HEK293T (cell line): ENCODE data around the gene CAMKK1.

Source experiments
- CTCF ChIA-PET: fragments of 350-600 bp; formaldehyde crosslinking; extraction: SDS; loops from one replicate; lab custom pipeline; 2021; ENCODE audit warnings: antibody characterized with exemption, inconsistent platforms; lab: Yijun Ruan, JAX
- POLR2A ChIA-PET: fragments of 350-600 bp; formaldehyde crosslinking; extraction: SDS; loops from one replicate; lab custom pipeline; 2020; ENCODE audit warnings: antibody characterized with exemption, inconsistent platforms; lab: Yijun Ruan, JAX
- DNase-seq: peaks from one replicate; pipeline ENCODE4 v3.0.0; 2012; ENCODE audit warnings: mixed read lengths; ENCODE audit errors: extremely low spot score
- ARNT ChIP-seq: fragments of 450-650 bp; IDR thresholded peaks from 2 replicates; pipeline ENCODE4 v1.6.1; 2017; ENCODE audit warnings: mild to moderate bottlenecking
- BHLHE40 ChIP-seq: fragments of 450-650 bp; IDR thresholded peaks from 2 replicates; pipeline ENCODE4 v1.6.1; 2016; ENCODE audit warnings: mild to moderate bottlenecking, moderate library complexity, borderline replicate concordance
- CTBP1 ChIP-seq: fragments of 450-650 bp; IDR thresholded peaks from 2 replicates; pipeline ENCODE4 v1.6.1; 2016; ENCODE audit warnings: borderline replicate concordance
- ELF4 ChIP-seq: fragments of 450-650 bp; IDR thresholded peaks from 2 replicates; pipeline ENCODE4 v1.6.1; 2017; ENCODE audit warnings: antibody characterized with exemption
- FOXA1 ChIP-seq: fragments of 450-650 bp; IDR thresholded peaks from 2 replicates; pipeline ENCODE4 v1.6.1; 2016; ENCODE audit warnings: mild to moderate bottlenecking
- FOXK2 ChIP-seq: fragments of 450-650 bp; IDR thresholded peaks from 2 replicates; pipeline ENCODE4 v1.6.1; 2016; ENCODE audit warnings: mild to moderate bottlenecking
- FOXM1 ChIP-seq: fragments of 450-650 bp; IDR thresholded peaks from 2 replicates; pipeline ENCODE4 v1.6.1; 2017; ENCODE audit warnings: mild to moderate bottlenecking, borderline replicate concordance
- HDGF ChIP-seq: fragments of 450-650 bp; IDR thresholded peaks from 2 replicates; pipeline ENCODE4 v1.6.1; 2017; ENCODE audit warnings: antibody characterized with exemption, borderline replicate concordance
- L3MBTL2 ChIP-seq: fragments of 450-650 bp; conservative IDR thresholded peaks from 2 replicates; pipeline ENCODE4 v1.6.1; 2016; ENCODE audit warnings: mild to moderate bottlenecking
- LEF1 ChIP-seq: fragments of 450-650 bp; IDR thresholded peaks from 2 replicates; pipeline ENCODE4 v1.6.1; 2017; ENCODE audit warnings: mild to moderate bottlenecking, borderline replicate concordance
- NFRKB ChIP-seq: fragments of 450-650 bp; IDR thresholded peaks from 2 replicates; pipeline ENCODE4 v1.6.1; 2016; ENCODE audit warnings: mild to moderate bottlenecking, moderate library complexity
- SP1 ChIP-seq: fragments of 450-650 bp; IDR thresholded peaks from 2 replicates; pipeline ENCODE4 v1.6.1; 2017
- TARDBP ChIP-seq: fragments of 450-650 bp; IDR thresholded peaks from 2 replicates; pipeline ENCODE4 v1.6.1; 2016
- ZNF384 ChIP-seq: fragments of 450-650 bp; IDR thresholded peaks from 2 replicates; pipeline ENCODE4 v1.6.1; 2016
- TF ChIP-seq, protein P1 (sequence below): fragments of 450-650 bp; IDR thresholded peaks from 2 replicates; pipeline ENCODE4 v1.6.1; 2016

Gene CAMKK1

DNA sequence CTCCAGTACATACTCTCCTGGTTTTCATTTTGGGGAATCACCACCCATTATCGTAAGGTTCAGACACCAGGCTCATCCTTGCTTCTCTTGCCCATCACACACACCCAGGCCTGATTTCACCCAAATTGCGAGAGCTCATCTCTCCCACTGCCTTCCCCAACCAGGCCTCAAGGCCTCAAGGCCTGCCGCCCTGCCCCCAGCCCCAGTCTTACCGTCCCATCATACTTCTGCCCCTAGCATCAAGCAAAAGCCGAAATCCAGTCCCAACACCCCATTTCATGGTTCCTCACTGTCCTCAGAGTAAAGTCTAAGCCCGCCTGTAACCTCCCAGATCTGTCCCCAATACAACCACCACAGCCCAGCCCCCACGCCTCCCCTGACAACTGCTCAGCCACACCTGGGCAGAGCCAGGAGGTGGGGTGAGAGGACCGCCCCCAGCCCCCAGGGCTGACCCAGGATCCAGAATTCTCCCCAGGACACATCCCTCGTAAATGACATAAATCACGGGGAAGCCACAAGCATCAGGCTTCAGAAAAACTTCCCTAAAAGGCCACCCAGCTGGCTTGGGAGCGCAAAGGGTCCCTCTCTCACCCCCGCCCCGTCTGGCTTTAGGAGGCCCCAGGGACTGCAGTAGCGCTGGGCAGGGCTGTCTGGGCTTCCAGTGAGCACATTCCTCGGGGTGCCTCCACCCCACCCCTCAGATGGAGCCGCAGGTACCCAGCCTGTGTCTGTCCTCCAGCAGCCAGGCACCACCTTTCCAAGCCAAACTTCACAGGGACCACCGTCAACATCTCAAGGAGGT is 33.0 kb upstream of the CAMKK1 start:
- ChIA-PET CTCF (interaction anchor here (0.6 to 0.9 kb wide), 2 partner anchors 12 to 13 kb away, joined by 3 read pairs; no protein-coding TSS in a partner anchor), POLR2A (no interaction called here)
- TF ChIP-seq CTBP1 (no peak), ARNT (no peak), FOXA1 (no peak), ZNF384 (no peak)
- no peak for DNase-seq

DNA sequence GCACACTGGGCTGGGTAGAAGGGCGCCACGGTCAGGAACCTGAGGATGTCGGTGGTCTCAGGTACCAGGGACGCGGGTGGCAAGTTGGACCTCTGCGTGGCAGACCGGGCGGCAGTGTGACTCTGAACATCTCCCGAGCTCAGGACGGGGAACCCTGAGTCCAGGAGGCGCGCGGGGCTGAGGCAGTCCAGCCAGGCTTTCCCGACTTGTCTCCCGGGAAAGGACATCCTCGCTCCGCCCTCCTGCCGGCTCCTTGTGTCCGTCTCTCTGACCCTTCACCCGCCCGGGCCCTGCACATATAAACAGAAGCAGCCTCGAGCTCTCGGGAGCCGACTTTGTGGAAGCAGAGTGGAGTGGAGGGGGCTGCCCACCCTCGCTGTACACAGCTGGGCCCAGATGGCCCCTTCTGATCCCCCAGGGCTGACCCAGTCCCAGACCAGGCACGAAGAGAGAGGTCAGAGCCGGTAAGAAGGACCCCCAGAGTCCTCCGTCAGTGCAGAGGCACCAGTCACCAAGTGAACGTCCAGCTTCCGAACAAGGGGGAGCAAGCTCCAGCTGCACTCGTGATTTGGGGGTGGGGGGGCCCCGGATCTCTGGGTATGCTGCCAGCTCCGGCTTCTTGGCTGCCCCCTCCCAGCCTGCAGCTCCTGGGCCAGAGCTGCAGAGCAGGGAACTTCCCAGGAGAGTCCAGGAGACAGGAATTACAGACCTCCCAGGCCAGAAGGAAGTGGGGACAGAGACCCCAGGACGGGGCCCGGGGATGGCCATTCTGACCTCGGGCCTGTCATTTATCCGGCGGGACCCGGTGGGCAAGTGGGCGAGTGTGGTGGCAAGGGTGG is 31.9 kb upstream of the CAMKK1 start:
- no peak for DNase-seq
- no peak for TF ChIP-seq SP1
- TF ChIP-seq CTBP1: no peak
- TF ChIP-seq FOXA1: no peak
- no peak for TF ChIP-seq FOXM1
- no peak for TF ChIP-seq HDGF
- TF ChIP-seq ZNF384: no peak
- no peak for TF ChIP-seq ELF4
- no peak for TF ChIP-seq TARDBP
- TF ChIP-seq FOXK2: no peak
- TF ChIP-seq ARNT: no peak
- TF ChIP-seq, protein P1, sequence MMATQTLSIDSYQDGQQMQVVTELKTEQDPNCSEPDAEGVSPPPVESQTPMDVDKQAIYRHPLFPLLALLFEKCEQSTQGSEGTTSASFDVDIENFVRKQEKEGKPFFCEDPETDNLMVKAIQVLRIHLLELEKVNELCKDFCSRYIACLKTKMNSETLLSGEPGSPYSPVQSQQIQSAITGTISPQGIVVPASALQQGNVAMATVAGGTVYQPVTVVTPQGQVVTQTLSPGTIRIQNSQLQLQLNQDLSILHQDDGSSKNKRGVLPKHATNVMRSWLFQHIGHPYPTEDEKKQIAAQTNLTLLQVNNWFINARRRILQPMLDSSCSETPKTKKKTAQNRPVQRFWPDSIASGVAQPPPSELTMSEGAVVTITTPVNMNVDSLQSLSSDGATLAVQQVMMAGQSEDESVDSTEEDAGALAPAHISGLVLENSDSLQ: no peak
- TF ChIP-seq LEF1: no peak
- TF ChIP-seq NFRKB: no peak
- no peak for TF ChIP-seq L3MBTL2
- TF ChIP-seq BHLHE40: no peak
- POLR2A ChIA-PET: no interaction called here
- CTCF ChIA-PET: interaction anchor here (0.6 kb wide), 1 partner anchor 82 kb away, joined by 3 read pairs; no protein-coding TSS in a partner anchor

DNA sequence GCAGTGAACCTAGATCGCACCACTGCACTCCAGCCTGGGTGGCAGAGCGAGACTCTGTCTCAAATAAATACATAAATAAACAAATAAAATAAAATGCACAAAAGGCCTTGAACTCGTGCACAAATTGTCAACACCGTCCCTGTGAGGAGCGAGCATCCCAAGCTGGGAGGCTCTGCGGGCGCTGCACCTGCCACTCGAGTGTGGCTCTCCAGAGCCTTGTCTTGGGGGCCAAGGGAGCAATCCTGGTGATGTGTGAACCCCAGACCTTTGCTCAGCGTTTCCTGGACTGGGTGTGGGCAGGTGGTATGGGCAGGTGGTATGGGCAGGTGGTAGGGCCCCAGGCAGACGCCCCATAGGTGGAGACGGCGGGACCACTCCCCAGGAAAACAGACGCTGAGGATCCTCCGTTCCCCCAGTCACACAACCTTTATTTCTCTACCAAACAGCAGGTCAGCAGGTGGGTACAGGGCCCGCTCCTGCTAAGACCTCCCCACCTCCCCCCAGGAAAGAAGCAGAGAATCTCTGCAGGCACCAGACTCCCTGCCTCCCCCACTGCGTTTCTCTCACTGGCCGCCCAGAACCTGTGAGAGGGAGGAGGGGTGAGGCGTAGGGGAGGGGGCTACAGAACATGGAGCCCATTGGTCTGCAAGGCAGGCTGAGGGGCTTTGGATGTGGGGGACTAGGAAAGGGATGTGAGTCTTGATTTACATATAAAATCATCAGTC is 30.8 kb upstream of the CAMKK1 start:
- TF ChIP-seq LEF1 (no peak), BHLHE40 (no peak)
- ChIA-PET POLR2A (no interaction called here), CTCF (interaction anchor here (1.6 kb wide), 1 partner anchor 10 kb away, joined by 4 read pairs; no protein-coding TSS in a partner anchor)
- no peak for DNase-seq

DNA sequence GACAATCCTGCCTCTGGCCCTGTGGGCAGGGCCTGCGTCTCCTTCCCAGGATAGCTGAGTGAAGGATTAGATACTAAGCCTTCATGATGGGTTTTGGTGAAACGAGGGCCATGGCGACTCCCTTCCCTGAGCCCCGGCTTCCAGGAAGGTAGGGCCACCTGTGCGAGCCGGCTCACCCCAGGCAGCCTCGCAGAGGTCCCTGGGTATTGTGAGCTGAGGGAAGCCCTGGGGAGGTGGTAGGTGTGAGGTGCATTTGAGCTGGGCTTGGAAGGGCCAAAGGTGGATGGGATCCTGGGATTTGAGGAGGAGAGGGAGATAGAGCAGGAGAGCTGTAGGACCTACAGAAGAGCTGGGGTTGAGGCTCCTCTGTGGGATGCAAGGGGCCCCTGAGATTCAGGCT is 29.9 kb upstream of the CAMKK1 start:
- no peak for TF ChIP-seq FOXK2
- no peak for TF ChIP-seq L3MBTL2
- TF ChIP-seq, protein P1: no peak
- no peak for TF ChIP-seq FOXM1
- no peak for TF ChIP-seq HDGF
- no peak for TF ChIP-seq FOXA1
- no peak for TF ChIP-seq ZNF384
- TF ChIP-seq ELF4: no peak
- TF ChIP-seq CTBP1: no peak
- no peak for TF ChIP-seq ARNT
- TF ChIP-seq BHLHE40: no peak
- no peak for TF ChIP-seq NFRKB
- POLR2A ChIA-PET: no interaction called here
- DNase-seq: no peak
- CTCF ChIA-PET: interaction anchor here (1.6 kb wide), 1 partner anchor 9 kb away, joined by 4 read pairs; no protein-coding TSS in a partner anchor

DNA sequence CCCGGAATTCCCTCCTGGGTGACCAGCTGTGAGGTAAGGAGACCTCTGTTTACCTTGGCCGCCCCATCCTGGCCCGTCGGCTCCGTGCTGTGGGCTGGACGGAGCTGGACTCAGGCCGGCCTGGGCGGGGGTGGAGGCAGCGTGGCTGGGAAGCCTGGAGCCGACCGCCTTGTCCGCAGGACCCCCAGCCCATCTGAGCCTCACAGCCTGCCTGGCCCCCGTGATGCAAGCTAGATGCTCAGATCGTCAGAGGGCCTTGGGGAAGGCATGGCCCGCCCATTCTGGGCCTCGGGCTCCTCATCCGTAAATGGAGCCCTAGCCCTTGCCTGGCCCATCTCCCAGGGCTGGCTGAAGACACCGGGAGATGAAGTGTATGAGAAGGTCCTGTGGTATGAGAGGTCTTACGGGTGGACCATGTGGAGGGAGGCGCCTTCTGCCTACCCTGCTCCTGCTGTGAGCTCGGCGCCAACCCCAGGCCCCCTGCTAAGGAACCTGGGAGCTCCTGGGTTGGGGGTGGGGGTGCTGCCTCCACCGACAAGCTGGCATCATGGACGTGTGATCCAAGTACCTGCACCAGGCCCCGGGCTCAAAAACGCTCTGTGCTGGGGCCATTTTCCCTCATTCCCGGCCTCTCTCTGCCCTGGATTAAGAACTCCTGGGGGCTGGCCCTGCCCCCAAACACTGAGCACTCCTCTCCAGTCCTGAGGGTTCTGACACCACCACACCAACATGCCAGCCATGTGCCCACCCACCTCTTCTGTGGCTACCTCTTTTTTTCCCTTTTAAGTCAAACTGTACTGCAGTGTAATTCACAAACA is 28.9 kb upstream of the CAMKK1 start:
- POLR2A ChIA-PET: no interaction called here
- TF ChIP-seq NFRKB (no peak), ZNF384 (no peak), FOXA1 (no peak), LEF1 (no peak)
- no peak for DNase-seq
- CTCF ChIA-PET: interaction anchor here (1.6 kb wide), 1 partner anchor 8 kb away, joined by 4 read pairs; no protein-coding TSS in a partner anchor

DNA sequence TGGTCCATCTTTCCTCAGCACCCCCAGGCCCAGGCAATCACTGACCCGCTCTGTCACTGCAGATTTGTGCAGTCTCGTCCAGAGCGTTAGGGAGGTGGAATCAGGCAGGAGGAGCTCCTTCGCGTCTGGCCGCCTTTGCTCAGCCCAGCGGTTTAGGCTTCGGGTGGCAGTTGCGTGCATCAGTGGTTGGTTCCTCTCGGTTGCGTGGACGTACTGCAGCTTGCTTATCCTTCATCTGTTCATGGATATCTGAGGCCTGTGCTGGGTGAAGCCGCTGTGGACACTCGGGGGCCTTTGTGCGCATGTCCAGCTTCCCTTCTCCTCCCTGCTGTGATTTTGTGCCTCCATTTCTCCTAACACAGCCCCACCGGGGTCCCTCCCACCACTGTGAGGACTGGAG is 28.2 kb upstream of the CAMKK1 start:
- POLR2A ChIA-PET: no interaction called here
- TF ChIP-seq HDGF (no peak), SP1 (no peak), ZNF384 (no peak), LEF1 (no peak), L3MBTL2 (no peak), ARNT (no peak)
- no peak for DNase-seq
- CTCF ChIA-PET: no interaction called here
